T-helper 17 cell (primary cell): ENCODE data around the gene RYR3. TPM values are rescaled to one million over a fixed set of nuclear protein-coding genes. Genes with fewer than 3 reads are reported as not detected.

ENCODE experiments used
- ATAC-seq: fragments of 150-1000 bp; cut with Tn5 transposase; 2 replicates; pipeline ENCODE4 v1.10.0; 2021; ENCODE audit warnings: mild to moderate bottlenecking, moderate library complexity
- DNase-seq, 3 donors: peaks; one replicate each; pipeline versions ENCODE4 v3.0.0 to v3.0.0-alpha.2; 2020 to 2021
- H3K9me3 ChIP-seq: one replicate; pipeline ENCODE4 v1.7.0; 2013; ENCODE audit warnings: low read length, mild to moderate bottlenecking; ENCODE audit not compliant: control insufficient read depth, poor library complexity, severe bottlenecking
- H3K27ac Mint-ChIP-seq: one replicate; pipeline ENCODE4 v1.8.0; 2022; ENCODE audit warnings: mild to moderate bottlenecking, moderate library complexity, mixed read lengths
- H3K27me3 Mint-ChIP-seq: one replicate; pipeline ENCODE4 v1.8.0; 2022; ENCODE audit warnings: mixed read lengths
- H3K36me3 Mint-ChIP-seq: one replicate; pipeline ENCODE4 v1.8.0; 2022; ENCODE audit warnings: low read depth, mixed read lengths
- H3K4me1 Mint-ChIP-seq: one replicate; pipeline ENCODE4 v1.8.0; 2022; ENCODE audit warnings: mild to moderate bottlenecking, mixed read lengths
- H3K4me3 Mint-ChIP-seq: one replicate; pipeline ENCODE4 v1.8.0; 2022; ENCODE audit warnings: mild to moderate bottlenecking, moderate library complexity, mixed read lengths
- total RNA-seq, 4 donors: library from RNA in 2 of 4; stranded (reverse) in 2 of 4; gene quantifications; one replicate each; pipeline ENCODE4 v1.2.3 and lab custom pipeline; 2022 to 2026

The RYR3 gene
- total RNA-seq, 2 donors from 2014 or later, result 0.05 to 0.23 TPM

DNA sequence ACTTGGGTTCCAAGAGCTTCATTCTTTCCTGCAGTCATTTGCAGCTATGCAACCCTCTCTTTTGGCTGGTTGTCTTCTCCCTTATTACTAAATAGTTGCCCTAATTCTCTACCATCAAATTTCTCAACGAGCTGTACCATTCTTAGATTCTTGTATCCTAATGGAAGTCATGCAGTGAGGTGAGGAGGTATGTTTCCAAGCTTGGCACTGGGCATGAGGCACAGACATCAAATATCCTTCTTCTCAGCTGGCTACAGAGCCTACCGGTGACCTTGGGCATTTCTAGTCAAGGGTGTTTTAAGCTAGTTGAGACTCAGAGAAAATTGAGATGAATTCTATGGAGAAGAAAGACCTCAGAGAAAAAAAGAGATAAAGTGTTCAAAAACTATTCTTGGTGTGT is 166.1 kb downstream of the RYR3 start:
- H3K27me3 Mint-ChIP-seq, result peaks cover 14% of the 10 kb centered on the region
- H3K4me3 Mint-ChIP-seq, result no peak overlapping the region
- H3K4me1 Mint-ChIP-seq, result no peaks in the 10 kb centered on the region
- no peaks in the 10 kb centered on the region for H3K9me3 ChIP-seq
- no peak for ATAC-seq
- no peak for DNase-seq
- H3K36me3 Mint-ChIP-seq, result no peaks in the 10 kb centered on the region
- H3K27ac Mint-ChIP-seq, result no peak overlapping the region

DNA sequence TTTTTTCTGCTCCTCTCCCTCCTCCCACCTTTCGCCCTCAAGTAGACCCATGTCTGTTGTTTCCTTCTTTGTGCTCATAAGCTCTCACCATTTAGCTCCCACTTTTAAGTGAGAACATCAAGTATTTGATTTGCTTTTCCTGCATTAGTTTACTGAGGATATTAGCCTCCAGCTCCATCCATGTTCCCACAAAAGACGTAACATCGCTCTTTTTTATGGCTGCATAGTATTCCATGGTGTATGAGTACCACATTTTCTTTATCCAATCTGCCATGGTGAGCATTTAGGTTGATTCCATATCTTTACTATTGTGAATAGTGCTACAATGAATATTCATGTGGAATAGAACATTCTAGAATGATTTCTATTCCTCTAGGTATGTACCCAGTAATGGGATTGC is 178.6 kb downstream of the RYR3 start:
- DNase-seq, result no peak
- ATAC-seq, result no peak
- Mint-ChIP-seq H3K4me3 (no peak overlapping the region), H3K4me1 (no peaks in the 10 kb centered on the region), H3K27me3 (peaks cover 13% of the 10 kb centered on the region), H3K27ac (no peak overlapping the region), H3K36me3 (no peaks in the 10 kb centered on the region)
- H3K9me3 ChIP-seq, result no peaks in the 10 kb centered on the region

DNA sequence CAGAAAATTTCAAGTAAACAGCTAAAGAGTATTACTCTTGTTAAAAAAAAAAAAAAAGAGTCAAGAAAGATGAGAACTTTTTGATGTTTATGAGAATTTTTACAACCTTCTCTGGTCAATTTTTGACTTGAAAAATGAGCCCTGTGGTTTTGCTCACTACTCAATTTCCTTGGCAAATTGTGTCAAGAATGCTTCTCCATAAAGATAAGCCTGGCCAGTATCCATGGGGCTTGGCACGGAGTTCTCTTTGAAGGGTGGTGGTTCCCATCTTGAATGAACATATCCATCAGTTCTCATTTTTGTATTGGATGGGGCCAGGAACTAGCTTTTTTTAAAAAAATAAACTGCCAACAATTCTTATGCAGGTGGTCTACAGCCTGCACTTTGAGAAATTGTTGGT is 179.9 kb downstream of the RYR3 start:
- Mint-ChIP-seq H3K36me3 (no peaks in the 10 kb centered on the region), H3K27me3 (peaks cover 17% of the 10 kb centered on the region)
- ATAC-seq, result no peak

GRCh38 chr15:33492434-33493052 is 181.8 kb downstream of the RYR3 start:
- H3K27ac Mint-ChIP-seq, result no peak overlapping the region
- peaks cover 22% of the 10 kb centered on the region for H3K27me3 Mint-ChIP-seq
- H3K9me3 ChIP-seq, result no peaks in the 10 kb centered on the region
- ATAC-seq (no peak), DNase-seq (no peak)
- no peaks in the 10 kb centered on the region for H3K36me3 Mint-ChIP-seq
- H3K4me1 Mint-ChIP-seq, result no peaks in the 10 kb centered on the region
- H3K4me3 Mint-ChIP-seq, result no peak overlapping the region

More for the DNA sequence above, 179.9 kb downstream of the RYR3 start:
- H3K9me3 ChIP-seq, result no peaks in the 10 kb centered on the region
- no peak overlapping the region for H3K27ac Mint-ChIP-seq
- no peaks in the 10 kb centered on the region for H3K4me1 Mint-ChIP-seq
- H3K4me3 Mint-ChIP-seq, result no peak overlapping the region
- DNase-seq, result no peak

DNA sequence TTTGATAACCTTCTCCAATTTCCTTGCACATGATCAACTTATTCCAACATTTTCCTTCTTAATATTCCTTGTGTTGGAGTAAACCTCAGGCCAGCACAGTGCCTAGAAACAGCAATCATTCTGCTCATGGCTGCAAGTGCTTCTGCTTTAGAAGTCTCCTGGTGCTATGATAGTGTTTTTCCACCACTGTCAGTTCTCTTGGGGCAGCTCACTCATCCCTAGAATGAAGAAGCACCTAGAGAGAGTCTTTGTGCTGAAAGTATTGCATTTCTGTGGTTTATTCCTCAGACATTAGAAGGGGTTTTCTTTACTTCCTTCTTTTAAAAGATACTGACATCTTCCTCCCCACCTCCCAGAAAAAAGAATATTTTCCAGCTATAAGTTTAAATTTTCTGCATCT is 183.5 kb downstream of the RYR3 start:
- H3K9me3 ChIP-seq, result no peaks in the 10 kb centered on the region

GRCh38 chr15:33500432-33501195 is 189.8 kb downstream of the RYR3 start:
- no peak overlapping the region for H3K27ac Mint-ChIP-seq

More for the DNA sequence above, 183.5 kb downstream of the RYR3 start:
- DNase-seq (no peak), ATAC-seq (no peak)
- no peaks in the 10 kb centered on the region for H3K4me1 Mint-ChIP-seq
- no peak overlapping the region for H3K4me3 Mint-ChIP-seq
- no peak overlapping the region for H3K27ac Mint-ChIP-seq
- H3K27me3 Mint-ChIP-seq, result peaks cover 30% of the 10 kb centered on the region
- no peaks in the 10 kb centered on the region for H3K36me3 Mint-ChIP-seq

GRCh38 chr15:33503681-33504080 is 192.9 kb downstream of the RYR3 start:
- no peaks in the 10 kb centered on the region for H3K9me3 ChIP-seq
- Mint-ChIP-seq H3K4me3 (no peak overlapping the region), H3K27ac (no peak overlapping the region), H3K4me1 (no peaks in the 10 kb centered on the region), H3K36me3 (no peaks in the 10 kb centered on the region), H3K27me3 (peaks cover 18% of the 10 kb centered on the region)
- no peak for DNase-seq
- no peak for ATAC-seq

More at GRCh38 chr15:33500432-33501195, 189.8 kb downstream of the RYR3 start:
- H3K4me3 Mint-ChIP-seq, result no peak overlapping the region
- no peaks in the 10 kb centered on the region for H3K4me1 Mint-ChIP-seq
- H3K9me3 ChIP-seq, result no peaks in the 10 kb centered on the region
- DNase-seq, result no peak
- peaks cover 28% of the 10 kb centered on the region for H3K27me3 Mint-ChIP-seq
- no peaks in the 10 kb centered on the region for H3K36me3 Mint-ChIP-seq
- ATAC-seq, result no peak

DNA sequence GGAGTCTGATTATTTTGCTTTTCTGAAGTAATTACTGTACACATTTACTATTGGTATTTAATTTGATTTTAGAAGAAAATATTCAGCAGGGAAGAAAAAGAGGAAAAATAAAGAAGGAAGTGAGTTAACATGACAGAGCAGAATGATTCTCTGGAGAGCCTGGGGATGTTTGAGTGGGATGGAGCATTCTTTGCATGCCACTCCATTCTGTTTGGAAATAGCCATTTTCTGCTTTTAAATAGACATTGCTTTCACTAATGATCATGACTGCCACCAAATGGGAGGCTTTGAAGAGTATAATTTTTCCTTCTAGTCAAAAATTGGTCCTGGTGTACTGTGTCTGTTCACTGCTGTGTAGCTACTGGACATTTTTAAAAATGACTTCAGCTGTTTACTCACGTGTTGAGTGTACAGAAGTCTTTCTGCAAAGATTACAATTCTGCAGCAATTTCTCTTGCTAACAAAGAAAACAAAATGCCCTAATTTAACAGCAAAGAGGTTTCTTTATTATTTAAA is 196.1 kb downstream of the RYR3 start:
- ATAC-seq (no peak), DNase-seq (no peak)
- no peaks in the 10 kb centered on the region for H3K36me3 Mint-ChIP-seq
- H3K27me3 Mint-ChIP-seq, result peaks cover 17% of the 10 kb centered on the region
- no peak overlapping the region for H3K27ac Mint-ChIP-seq
- no peaks in the 10 kb centered on the region for H3K4me1 Mint-ChIP-seq
- H3K4me3 Mint-ChIP-seq, result no peak overlapping the region
- H3K9me3 ChIP-seq, result no peaks in the 10 kb centered on the region

- no peaks in the 10 kb centered on the region for H3K9me3 ChIP-seq
- DNase-seq, result no peak
- Mint-ChIP-seq H3K36me3 (no peaks in the 10 kb centered on the region), H3K27me3 (peaks cover 22% of the 10 kb centered on the region), H3K27ac (no peak overlapping the region), H3K4me1 (no peaks in the 10 kb centered on the region), H3K4me3 (no peak overlapping the region)
- no peak for ATAC-seq
Observed at GRCh38 chr15:33508703-33509102, 197.9 kb downstream of the RYR3 start.

DNA sequence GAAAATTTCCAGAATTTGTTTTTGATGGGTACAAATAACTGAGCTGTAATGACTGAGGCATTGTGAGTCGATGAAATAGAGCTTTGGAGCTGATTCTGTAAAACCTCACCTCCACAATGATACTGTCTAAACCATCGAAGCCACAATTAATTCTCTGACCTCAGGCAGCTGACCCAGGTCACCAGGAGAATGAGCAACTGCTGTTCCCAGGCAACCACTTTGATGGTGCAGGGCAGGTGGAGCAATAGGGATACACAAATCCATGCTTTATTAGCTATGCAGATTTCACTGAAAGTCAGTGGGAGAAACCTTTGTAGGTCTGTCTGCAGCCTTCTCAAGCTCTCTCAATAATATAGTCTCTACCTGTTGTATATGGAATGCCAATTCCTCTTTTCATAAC is 204.4 kb downstream of the RYR3 start:
- ATAC-seq, result no peak
- Mint-ChIP-seq H3K27me3 (peaks cover 57% of the 10 kb centered on the region), H3K36me3 (no peaks in the 10 kb centered on the region), H3K4me3 (no peak overlapping the region), H3K4me1 (no peaks in the 10 kb centered on the region), H3K27ac (no peak overlapping the region)
- no peak for DNase-seq
- H3K9me3 ChIP-seq, result no peaks in the 10 kb centered on the region

DNA sequence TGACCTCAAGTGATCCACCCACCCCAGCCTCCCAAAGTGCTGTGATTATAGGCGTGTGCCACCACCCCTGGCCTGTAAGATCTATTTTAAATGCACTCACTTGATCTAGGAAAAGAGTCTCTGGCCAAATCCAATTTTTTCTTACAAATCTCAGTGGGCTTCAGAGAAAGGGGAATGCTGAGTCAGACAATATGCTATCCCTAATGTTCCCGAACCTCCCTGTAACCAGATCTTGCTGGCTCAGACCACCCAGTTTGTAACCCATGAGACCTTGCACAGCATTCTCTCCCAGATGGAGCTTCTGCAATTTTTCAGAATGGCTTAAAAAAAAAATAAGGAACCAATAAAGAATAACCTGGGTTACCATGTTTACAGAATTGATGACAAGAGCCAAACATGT is 205.8 kb downstream of the RYR3 start:
- no peak overlapping the region for H3K27ac Mint-ChIP-seq

DNA sequence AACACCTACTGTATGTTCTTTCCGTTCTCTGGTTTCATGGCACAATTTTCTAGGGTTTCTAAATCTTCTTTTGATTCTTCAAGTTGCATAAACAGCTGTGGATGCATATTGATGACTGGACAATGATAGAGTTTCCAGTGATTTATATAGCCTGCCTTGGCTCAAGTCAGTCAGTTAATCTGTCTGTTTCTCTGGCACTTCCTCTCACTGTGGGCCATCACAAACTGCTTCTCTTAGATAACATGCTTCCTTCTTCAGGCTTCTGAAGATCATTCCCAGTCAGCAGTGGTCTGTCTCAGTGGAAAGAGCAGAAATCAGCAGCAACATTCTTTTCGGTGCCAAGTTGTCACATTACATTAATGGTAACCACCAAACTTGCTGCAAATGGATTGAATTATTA is 207.2 kb downstream of the RYR3 start:
- no peak overlapping the region for H3K4me3 Mint-ChIP-seq
- H3K9me3 ChIP-seq, result no peaks in the 10 kb centered on the region
- DNase-seq, result no peak
- H3K36me3 Mint-ChIP-seq, result no peaks in the 10 kb centered on the region
- no peak overlapping the region for H3K27ac Mint-ChIP-seq
- H3K27me3 Mint-ChIP-seq, result peaks cover 48% of the 10 kb centered on the region
- H3K4me1 Mint-ChIP-seq, result no peaks in the 10 kb centered on the region
- no peak for ATAC-seq

More for the DNA sequence above, 205.8 kb downstream of the RYR3 start:
- ATAC-seq, result no peak
- H3K9me3 ChIP-seq, result no peaks in the 10 kb centered on the region
- H3K4me3 Mint-ChIP-seq, result no peak overlapping the region
- no peak for DNase-seq
- peaks cover 58% of the 10 kb centered on the region for H3K27me3 Mint-ChIP-seq
- no peaks in the 10 kb centered on the region for H3K4me1 Mint-ChIP-seq
- H3K36me3 Mint-ChIP-seq, result no peaks in the 10 kb centered on the region

DNA sequence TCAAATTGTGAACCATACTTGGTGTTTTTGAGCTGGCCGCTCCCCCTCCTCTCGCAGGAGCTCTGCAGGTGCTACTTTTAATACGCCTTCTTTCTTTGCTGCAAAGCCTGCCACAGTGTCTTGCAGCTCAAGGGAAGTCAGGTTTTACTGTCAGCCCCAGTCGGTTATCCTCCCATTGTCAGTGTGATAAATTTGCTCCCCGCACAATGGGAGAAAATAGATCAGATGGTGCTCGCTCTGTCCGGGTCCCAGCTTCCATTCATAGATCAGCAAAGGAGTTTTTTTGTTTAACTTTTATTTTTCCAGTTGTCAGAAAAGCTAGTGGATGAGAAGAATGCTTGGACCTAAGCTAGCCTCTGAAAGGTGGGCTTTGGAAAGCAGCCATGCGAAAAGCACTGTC is 207.7 kb downstream of the RYR3 start:
- Mint-ChIP-seq H3K27ac (no peak overlapping the region), H3K27me3 (peaks cover 48% of the 10 kb centered on the region), H3K4me1 (no peaks in the 10 kb centered on the region), H3K36me3 (no peaks in the 10 kb centered on the region), H3K4me3 (no peak overlapping the region)
- DNase-seq (no peak), ATAC-seq (no peak)
- no peaks in the 10 kb centered on the region for H3K9me3 ChIP-seq

DNA sequence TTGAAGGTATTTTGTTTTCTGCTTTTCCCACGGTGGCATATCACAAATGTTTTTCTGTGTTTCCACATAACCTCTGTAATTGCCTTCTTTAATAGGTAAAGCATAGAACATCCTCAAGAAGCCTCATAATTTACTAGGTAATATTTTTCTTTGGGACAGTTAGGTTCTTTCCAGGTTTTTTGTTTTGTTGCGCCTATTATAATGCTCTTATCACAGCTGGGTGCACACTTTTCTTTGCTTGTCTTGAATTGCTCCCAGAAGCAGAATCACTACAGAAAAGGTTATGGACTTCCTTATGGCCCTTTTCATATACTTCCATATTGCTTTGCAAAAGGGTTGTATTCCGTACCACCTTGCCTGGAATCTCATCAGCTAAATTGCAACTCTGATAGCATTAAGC is 213.5 kb downstream of the RYR3 start:
- no peak for DNase-seq
- H3K36me3 Mint-ChIP-seq, result no peaks in the 10 kb centered on the region
- no peaks in the 10 kb centered on the region for H3K9me3 ChIP-seq
- ATAC-seq, result no peak
- H3K4me1 Mint-ChIP-seq, result no peaks in the 10 kb centered on the region
- H3K27me3 Mint-ChIP-seq, result peaks cover 11% of the 10 kb centered on the region
- no peak overlapping the region for H3K27ac Mint-ChIP-seq
- H3K4me3 Mint-ChIP-seq, result no peak overlapping the region
